ENCODE measurements around the gene PDGFC.
"Not testable (repeated sequence)": the region's sequence is repeated elsewhere in the genome, so short reads cannot be mapped to it uniquely, and the experiment has no call there.

The PDGFC gene

DNA sequence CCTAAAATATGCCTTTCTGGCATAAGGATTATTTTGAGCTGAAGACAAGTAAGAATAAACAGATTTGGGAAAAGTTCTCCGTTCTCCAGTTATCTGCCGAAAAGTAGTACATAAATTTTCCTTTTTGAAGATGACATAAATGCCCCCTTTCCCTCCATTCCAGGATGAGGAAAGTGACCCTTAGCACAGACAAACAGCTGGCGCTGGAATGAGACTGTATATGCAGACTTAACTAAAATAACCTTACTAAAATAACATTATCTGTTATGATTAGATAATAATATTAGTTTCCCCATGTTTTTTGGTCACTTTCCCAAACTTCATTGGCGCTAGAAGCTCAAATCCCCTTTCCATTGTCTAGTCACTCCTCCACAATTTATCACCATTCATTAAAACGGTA lies 21.5 kb downstream of the PDGFC start:
- DNase-seq: no peak

DNA sequence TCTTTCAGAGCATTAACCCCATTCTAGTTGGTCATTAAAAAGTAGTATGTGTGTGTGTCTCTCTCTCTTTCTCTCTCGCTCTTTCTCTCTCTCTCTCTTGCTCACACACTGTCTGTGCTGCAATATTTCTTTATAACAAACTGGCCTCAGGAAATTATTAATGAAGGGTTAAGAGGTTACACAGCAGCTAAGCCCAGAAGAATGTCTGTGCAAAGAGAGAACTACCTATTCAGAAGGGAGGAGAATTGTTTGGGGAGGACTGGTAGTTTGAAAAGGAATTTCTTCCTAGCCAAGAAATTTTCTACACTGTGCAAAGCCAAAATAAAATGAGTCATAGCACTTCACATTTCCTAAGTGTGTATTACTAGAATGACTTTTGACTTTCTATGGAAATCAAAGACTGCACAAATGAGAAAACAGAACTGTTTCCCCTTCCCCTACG lies 22.2 kb downstream of the PDGFC start:
- no peak for DNase-seq

DNA sequence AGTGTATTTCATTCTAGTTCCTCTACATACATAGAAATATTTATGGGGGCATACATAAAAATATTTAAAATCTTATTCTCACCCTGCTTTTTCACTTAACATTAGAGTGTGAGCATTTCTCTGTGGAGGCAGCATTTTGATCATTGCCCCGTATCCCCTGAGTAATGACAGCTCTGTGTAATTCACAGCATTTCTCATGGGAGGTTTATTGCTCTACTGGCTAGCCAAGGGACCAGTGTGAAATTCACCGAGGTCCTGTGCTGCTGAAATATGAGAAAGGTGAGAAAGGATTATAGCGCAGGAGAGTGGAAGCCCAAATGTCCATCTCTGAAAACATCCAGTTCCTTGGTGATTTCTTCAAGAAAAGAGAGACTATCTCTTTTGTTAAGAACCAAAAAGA lies 22.9 kb downstream of the PDGFC start:
- no peak for DNase-seq

DNA sequence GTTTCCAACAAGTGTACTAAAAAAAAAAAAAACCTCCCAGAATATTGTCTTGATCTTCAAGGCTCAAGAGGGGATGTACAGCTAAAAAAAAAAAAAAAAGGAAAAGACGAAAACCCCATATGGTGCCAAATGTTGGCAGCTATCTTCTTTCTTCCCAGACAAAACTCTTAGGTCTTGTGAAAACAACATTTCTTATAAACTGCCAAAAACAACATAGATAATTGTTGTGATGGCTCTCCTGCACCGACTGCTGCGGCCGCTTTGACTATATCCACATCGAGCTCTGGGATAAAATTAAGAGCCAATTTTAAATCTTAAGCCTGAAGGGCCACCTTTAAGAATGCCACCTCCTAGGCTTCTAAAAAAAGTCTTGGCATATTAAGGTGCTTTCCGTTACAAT lies 23.5 kb downstream of the PDGFC start:
- no peak for DNase-seq

DNA sequence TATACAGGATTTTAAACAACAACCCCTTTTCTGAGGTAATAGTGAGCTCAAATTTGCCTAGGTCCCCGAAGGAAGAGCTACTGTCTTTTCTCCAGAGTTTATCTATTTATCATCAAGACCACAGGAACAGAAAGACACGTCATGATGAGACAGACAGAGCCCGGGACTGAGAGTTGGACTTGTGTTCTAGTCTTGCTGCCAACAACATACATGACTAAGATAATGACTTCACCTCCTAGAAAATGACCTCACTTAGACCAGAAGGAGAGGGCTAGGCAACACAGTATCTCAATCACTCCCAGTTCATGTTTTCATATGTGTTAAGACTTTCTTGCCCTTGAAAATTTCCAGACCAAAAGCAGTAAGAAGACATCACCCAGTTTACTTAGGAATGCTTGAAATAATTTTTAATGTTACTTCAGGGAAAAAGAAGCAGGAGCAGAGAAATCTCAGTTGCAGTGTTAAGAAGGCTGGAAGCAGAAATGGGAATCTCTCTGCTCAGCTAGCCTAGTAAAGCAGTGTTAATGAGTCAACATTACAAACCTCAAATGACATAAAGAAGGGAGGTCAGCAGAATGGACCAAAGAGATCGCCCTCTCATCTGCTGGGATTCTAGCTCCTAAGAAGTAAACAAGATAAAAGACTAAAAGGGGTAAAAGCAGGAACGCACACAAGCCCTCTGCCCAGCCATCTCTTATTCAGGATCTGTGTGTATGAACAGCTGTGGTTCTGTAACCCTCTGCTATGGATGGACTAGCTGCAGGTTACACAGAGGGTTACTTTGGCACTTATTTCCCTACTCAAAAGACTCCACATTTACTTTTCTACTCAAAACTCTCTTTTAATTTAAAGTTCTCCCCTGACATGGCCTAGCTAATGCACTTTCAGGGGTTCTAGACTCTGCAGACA lies 24.8 kb downstream of the PDGFC start:
- no peak for DNase-seq

DNA sequence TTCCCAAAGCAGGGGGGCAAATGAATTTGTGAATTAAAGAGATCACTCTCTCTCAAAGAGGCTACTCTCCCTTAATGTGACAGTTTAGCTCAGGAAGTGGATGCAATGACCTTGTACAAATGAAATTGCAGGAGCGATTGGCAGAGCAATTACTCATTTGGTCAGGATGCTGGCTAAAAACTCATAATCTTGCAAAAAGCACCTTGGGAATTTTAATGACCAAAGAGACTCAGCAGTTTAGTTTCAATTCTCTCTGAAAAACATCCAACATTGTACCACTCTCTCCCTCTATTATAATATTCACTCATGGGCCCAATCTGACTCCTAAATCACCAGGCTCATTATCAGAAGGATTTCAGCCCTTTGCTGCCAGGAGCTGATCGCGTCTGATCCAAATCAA lies 26.1 kb downstream of the PDGFC start:
- DNase-seq: no peak

DNA sequence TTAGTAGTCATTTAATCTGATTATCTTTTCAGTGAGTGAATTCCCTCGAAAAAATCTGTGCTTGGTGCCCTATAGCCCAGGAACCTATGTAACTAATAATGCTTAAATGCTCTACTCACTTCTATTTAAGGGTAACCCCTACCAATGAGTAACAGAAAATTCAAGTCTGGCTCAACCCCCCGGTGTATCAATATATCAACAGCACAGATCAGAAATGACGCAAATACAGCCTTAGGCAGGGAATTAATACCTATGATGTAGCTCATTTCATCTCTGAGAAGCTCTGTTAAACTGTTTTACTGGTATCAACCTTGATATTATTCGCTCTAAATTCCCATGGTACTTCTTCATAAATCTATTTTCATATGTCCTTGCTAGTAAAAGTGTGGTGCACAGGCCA lies 28.6 kb downstream of the PDGFC start:
- peak in 1 of 3 experiments; percentile 32 for DNase-seq

DNA sequence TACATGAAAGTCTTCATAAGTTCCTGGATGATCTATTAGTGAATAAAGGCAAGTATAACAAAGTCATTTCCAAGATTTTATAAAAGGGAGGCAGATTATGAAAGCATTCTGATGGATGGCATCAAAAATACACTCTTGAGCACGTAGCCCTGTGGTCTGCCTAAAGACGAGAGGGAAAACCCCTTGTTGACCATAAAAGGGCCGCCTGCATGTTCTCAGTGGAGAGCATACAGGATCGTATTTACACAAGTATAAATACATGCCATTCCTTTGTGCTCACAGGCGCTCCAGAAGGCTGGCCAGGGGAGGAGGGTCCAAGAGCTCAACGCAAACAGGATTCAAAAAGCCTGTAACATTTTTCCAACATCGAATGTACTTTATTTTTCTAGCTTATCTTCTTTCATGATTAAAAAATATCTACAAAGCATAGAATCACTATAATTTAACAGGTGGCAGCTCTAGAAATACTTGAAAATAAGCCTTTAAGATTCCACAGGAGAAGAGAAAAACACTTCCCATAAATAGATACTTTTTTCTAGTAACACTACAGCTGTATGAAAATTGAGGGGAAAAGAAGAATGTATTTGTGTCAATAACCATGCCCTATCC lies 29.6 kb downstream of the PDGFC start:
- DNase-seq: peak; percentile 1 to 93 (median 67)

DNA sequence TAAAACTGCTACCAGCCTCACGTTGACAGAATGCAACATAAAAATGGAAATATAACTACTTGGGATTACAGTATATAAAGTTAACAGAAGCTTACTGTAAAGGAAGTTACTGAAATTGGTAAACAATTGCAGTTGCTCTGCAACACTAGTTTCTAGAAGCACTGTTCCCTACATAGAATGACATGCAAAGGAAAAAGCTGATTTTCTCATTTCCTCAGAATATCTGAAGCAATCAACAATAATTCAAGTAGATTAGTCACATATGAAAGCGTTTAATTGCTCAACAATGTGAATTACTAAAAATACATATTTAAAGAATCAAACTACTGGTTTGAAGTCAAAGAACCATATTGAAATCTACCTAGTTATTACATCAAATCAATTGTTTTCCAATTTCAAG lies 31.8 kb downstream of the PDGFC start:
- DNase-seq: no peak

DNA sequence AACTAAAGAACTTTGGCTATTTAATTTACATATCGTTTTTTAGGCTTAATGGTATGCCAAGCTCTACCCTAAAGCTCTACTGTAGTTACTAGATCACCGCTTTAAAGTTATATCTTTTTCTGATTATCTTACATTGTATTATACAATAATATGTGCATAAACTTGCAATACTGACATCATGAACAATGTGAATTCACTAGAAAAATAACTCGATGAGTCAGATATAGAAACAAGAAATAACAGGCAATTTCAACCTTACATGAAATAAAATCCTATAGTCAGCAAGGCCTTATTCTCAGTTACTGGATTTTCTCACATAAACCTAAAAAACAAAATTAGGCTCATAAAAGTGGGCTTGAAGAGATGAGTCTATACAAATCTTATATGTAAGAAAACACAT lies 32.5 kb downstream of the PDGFC start:
- DNase-seq: no peak

DNA sequence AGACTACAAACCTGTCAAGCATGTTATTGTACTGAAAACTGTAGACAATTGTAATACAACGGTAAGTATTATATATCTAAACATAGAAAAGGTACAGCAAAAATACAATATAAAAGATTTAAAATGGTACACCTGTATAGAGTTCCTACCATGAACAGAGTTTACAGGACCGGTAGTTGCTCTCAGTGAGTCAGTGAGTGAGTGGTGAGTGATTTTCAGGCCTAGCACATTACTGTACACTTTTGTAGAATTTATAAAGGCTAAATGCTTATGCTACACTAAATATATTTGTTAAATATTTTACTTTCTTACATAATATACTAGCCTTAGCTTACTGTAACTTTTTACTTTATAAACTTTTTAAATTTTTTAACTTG lies 37.4 kb downstream of the PDGFC start:
- DNase-seq: no peak

DNA sequence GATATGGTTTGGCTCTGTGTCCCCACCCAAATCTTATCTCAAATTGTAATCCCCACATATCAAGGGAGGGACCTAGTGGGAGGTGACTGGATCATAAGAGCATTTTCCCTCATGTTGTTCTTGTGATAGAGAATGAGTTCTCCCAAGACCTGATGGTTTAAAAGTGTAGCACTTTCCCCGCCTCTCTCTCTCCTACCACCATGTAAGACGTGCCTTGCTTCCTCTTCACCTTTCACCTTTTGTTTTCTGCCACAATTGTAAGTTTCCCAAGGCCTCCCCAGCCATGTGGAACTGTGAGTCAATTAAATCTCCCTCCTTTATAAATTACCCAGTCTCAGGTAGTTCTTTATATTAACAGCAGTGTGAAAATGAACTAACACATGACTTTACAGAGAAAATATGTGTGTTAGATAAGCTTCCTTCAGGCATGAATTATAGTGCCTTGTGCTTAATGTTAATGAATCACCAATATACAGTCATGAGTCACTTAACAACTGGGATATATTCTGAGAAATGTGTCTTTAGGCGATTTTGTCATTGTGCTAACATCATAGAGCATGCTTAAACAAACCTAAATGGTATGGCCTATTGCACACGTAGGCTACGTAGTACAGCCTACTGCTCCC lies 37.9 kb downstream of the PDGFC start:
- no peak for DNase-seq

DNA sequence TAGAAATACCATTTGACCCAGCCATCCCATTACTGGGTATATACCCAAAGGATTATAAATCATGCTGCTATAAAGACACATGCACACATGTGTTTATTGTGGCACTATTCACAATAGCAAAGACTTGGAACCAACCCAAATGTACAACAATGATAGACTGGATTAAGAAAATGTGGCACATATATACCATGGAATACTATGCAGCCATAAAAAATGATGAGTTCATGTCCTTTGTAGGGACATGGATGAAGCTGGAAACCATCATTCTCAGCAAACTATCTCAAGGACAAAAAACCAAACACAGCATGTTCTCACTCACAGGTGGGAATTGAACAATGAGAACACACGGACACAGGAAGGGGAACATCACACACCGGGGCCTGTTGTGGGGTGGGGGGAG lies 39.2 kb downstream of the PDGFC start:
- DNase-seq: not testable (repeated sequence)

DNA sequence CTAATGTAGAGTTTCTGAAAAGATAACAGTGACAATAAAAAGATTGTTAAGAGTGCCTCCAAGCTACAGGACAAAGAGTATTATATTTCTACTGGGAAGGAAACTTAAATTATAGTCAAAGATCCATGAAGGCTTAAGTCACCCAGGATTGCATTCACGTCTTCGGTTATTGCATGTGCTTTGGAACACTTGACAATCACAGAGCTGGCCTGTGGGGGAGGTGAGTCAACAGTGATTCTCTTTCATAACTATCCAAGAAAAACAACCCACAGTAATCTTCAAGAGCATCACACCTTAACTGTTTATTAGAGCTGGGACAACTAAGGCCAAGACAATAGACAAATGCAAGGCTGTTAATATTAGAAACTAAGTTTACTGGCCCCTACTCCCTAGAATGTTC lies 40.3 kb downstream of the PDGFC start:
- no peak for DNase-seq

DNA sequence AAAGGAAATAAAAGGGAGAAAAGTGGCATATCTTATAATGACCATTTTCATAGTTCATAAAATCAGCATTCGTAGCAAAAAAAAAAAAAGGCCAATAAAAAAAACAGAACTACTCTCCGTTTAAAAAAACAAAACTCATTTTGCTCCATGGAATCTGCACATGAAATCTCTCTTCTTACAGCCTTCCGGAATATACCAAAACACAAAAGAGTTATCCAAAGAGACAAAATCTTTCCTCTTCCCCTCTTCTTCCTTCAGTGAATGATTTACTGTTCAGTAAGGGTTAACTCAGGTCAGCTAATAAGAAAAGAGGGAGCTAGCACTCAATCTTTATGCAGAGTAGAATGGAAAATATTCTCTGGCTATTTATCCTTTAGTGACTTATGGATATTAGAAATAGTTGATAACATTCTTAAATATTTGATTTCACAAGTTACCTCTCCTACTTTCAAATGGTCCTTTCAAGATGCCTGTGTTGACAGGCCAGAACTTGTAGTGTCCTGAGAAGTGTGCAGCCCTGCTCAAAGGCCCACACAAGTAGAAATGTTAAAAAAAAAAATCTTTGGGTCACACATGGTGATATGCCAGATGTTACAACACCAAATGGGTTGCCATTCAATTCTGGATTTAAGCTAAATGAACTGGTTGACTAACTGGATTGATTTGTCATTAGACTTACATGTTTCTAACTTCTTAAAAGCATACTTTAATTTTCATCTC lies 42.1 kb downstream of the PDGFC start:
- DNase-seq: no peak

DNA sequence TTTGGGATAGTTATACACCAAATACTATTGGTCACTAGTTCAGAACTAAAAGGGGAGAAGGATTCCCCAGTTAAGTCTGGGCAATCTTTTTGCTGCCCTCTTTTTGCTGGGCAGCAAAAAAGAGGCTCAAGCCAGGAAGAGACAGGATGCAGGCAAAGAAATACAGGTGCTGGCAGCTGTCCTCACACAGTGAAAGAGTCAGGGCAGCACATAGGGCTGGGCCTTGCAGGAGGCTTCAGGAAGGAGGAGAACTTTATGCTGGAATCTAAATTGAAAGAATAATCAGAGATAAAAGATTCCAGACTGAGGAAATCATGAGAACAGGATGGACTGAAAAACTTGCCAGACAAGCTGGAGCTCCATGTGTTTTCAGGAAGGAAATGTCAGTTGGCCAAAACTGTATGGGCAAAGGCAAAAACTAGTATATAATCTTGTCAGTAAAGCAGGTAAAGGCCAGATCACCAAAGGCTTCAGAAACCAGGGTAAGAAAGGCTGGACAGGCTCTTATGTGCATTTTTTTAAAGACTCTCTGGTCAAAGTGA lies 46.8 kb downstream of the PDGFC start:
- DNase-seq: no peak

DNA sequence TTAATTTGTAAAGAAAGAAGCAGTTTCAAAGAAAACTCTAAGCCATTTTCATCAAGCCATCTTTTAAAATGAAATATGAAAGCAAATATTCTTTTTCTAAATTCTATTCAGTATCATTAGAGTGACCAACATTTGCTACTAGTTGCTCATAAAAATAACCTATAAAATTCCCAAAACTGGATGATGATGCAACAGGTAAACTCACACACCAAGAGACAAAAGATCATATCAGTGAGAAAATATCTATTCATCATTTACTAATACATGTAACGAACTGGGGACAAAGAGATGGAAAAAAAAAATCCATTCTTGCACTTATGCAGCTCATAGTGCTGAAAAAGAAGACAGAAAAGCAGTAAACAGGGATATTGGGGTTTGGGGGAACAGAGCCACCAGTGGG lies 48.1 kb downstream of the PDGFC start:
- no peak for DNase-seq

DNA sequence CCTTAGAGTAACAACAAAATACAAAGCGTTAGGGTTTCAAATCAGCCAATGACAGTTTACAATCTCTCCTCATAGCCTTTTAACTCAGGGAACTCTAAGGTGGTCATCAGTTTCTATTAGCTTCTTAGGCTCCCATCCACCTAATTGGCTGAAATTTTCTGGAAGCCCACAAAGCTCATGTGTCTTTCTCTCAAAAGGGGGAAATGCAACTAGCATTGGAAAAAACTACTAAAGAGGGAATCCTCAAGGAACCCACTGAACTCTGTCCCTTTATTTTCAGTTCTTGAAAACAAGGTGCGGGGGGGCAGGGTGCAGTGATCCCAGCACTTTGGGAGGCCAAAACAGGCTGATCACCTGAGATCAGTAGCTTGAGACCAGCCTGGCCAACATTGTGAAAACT lies 56.4 kb downstream of the PDGFC start:
- no peak for DNase-seq

DNA sequence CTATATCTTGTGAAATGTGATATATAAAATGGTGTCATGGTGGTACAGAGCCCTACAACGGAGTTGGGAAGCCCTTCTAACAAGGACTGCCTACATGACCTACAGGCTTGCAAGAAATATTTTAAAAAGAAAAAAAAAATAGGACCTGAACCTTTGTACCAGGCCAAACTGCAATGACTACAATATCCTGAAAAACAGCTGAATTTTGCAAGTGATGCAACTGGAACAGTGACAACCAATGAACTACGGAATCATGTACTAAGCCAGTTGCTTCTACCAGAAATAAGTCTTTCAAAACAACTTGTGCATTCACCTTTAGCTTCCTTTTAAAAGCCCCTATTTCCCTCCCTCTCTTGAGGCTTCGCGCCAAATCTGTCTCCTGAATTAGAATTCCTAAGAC lies 58.4 kb downstream of the PDGFC start:
- DNase-seq: no peak

DNA sequence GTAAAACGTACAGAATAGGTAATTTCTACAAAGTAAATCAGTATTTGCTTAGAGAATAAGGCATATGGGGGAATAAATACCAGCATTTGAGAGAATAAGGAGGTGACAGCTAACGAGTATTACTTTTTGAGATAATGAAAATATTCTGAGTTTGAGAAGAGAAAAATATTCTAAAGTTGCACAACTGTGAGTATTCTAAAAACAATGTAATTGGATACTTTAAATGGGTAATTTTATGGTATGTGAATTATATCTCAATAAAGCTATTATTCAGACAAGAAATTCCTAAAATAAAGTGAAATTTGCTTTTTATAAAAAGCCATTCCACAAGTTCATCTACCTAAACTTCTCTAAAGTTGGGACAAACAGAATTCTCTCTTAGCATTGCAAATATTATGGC lies 62.6 kb downstream of the PDGFC start:
- no peak for DNase-seq

DNA sequence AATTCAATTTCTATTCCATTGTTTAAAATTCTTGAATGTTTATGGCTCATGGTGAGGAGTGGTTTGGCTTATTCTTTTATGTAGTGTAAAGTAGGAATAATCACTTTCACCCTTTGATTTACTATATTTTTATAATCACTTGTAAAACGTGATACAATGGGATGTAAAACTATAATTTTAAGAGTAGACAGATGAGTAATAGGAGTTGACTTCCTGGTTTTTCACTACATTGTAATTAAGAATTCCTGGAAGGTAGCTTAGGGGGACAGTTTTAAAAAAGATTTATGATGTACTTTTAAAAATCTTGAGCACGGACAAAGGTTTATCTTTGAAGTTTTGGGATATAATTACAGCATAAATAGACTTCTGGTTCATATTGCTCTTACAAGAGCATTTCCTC lies 65.3 kb downstream of the PDGFC start:
- peak in 2 of 3 experiments; percentile 47 to 89 for DNase-seq

DNA sequence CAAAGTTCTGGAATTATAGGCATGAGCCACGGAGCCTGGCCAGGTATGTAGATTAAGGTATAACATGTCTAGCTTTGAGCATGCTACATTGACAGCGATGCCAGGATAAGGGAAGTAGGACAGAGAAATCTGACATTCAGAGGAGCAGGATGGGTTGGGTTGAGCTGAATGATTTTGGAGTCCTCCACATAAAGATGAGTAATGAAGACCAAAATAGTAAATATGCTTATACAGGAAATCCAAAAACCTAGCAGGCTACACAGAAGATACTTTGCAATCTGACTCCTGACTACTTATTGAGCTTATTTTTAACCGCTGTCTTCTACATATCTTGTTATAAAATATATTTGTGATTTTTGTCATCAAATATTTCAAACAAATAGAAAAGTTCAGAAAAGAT lies 69.7 kb downstream of the PDGFC start:
- DNase-seq: no peak
